Loucy (cell line): Measurements from ENCODE around the gene CUL9.

ENCODE experiments used
- CTCF ChIP-seq: fragments of 200-600 bp; sonication (generic); conservative IDR thresholded peaks from 2 replicates; pipeline ENCODE4 v1.5.1; 2014; ENCODE audit warnings: mild to moderate bottlenecking, antibody characterized with exemption, low read length
- EZH2phosphoT487 ChIP-seq: fragments of 200-600 bp; IDR thresholded peaks from 2 replicates; pipeline ENCODE4 v1.6.1; 2018; ENCODE audit warnings: antibody characterized with exemption, mild to moderate bottlenecking, moderate library complexity, borderline replicate concordance

DNA sequence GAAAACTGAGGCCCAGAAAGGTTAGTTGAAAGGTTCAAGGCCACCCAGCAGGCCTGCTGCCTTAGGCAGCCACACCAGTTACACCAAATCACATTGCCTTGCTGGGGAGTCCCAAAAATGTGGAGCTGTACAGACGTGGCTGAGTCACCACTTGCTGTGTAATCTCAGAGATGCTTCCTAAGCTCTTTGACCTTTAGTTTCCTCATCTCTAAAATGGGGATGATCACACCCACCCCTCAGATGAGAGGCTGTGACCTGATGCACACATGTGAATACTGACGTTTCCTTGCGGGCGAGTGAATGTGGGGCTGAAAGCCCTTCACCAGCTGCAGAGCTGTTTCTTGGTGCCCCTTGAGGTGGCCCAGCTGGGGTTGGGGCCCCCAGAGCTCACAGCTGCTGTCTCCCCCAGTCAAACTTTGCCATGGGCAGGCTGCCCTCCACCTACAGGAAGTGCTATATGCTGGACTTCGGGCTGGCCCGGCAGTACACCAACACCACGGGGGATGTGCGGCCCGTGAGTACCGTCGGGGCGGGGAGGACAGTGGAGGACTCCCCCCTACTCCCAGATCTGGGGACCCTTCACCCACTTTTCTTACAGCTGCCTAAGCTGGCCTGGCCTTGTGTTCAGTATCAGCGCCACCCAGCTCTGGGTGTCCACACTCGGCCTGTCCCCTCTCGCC is 72.3 kb downstream of the CUL9 start:
- no peak for TF ChIP-seq CTCF
- TF ChIP-seq EZH2phosphoT487 = no peak
